ENCODE results near the gene POLR3GL. TPM values are rescaled to one million over a fixed set of nuclear protein-coding genes. Genes with fewer than 3 reads are reported as not detected.

Gene POLR3GL
- polyA plus RNA-seq, 1 donor: 29.6 TPM

DNA sequence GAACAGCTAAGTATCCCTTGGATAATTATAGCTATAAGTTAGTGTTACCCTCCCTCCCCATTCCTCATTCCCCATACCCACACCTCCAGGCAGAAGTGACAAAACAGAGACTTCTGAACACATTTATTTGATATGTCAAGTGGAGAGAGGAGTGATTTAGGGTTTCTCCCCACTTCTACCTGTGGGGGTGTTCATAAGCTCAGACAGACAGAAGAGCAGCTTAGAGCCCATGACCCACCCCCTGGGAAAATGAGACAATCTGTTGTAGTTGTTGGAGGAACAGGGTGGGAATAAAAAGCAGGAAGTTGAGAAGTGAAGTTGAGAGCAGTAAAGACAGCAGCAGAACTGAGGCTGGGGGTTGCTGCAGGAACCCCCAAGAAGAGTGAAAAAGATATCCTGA is 5.2 kb upstream of the POLR3GL start:
- no peak for DNase-seq
- peaks cover 61% of the 10 kb centered on the region for H3K27me3 ChIP-seq (ENCODE audit: control insufficient read depth, insufficient read depth, low read length)
- H3K9me3 ChIP-seq (ENCODE audit: control insufficient read depth, low read depth, low read length): peaks cover 2% of the 10 kb centered on the region
- no peak overlapping the region for H3K27ac ChIP-seq (ENCODE audit: low read length)
- H3K4me3 ChIP-seq (ENCODE audit: low read length): no peak overlapping the region
- no peaks in the 10 kb centered on the region for H3K36me3 ChIP-seq (ENCODE audit: control insufficient read depth, insufficient read depth, low read length)
- H3K4me1 ChIP-seq (ENCODE audit: control insufficient read depth, insufficient read depth, low read length): peaks cover 34% of the 10 kb centered on the region

DNA sequence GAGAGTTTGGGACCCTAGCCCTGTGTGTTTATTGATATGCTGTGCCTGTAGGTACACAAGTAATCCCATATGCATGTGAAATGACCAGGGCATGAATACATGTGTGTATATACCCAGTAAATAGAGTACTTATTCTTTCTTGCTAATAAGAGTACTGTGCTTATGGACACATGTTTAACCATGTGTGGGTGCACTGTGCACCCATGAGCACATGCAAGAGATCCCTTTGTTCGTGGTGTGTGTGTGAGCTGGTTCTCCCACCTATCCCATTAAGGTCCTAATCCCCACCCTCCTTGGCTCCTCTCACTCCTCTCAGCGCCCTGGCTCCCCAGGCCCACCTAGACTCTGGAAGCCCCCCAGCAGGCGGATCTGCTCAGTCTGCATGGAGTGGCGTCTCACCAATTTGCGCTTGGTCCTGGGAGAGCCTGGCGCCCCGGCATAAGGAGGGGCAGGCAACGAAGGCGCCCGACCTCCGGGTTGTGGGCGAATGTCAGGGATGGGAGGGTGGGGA is 4.5 kb upstream of the POLR3GL start:
- H3K4me3 ChIP-seq (ENCODE audit: low read length): peak overlapping the region; percentile 65
- H3K4me1 ChIP-seq (ENCODE audit: control insufficient read depth, insufficient read depth, low read length): peaks cover 34% of the 10 kb centered on the region

DNA sequence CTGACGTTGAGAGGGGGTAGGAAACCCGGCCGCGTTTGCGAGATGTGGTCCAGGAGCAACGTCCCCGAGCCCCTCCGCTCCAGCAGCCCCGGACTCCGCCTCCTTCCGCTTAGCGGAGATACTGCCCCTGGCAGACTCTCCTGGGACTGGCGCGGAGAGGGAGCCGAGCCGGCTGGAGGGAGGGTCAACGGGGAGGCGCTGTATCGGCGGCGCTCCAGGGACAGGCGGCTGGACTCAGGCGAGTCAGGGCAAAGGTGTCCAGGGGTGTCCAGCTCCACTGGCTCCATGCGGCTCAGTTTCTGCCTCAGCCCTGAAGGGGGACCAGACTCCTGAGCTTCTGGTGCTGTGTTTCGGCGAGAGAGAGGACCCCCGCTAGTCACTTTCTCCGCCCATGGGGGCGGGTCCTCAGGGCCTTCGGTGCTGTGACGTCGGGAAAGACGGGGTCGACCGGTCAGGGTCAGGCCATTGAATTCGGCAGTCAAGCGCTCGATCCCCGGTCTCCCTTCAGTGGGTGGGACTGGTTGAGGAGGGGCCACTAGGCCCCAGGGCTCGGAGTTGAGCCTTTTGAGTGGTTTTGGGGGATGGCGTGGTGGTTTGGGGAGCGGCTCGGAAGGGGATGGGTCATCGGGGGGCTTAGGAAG is 3.9 kb upstream of the POLR3GL start:
- peaks cover 34% of the 10 kb centered on the region for H3K4me1 ChIP-seq (ENCODE audit: control insufficient read depth, insufficient read depth, low read length)
- H3K4me3 ChIP-seq (ENCODE audit: low read length): peak overlapping the region; percentile 65
- peaks cover 2% of the 10 kb centered on the region for H3K9me3 ChIP-seq (ENCODE audit: control insufficient read depth, low read depth, low read length)
- peak; percentile 43 to 68 for DNase-seq
- peak overlapping the region; percentile 71 for H3K27ac ChIP-seq (ENCODE audit: low read length)
- H3K36me3 ChIP-seq (ENCODE audit: control insufficient read depth, insufficient read depth, low read length): no peaks in the 10 kb centered on the region
- peaks cover 61% of the 10 kb centered on the region for H3K27me3 ChIP-seq (ENCODE audit: control insufficient read depth, insufficient read depth, low read length)
- no CpG with 5 or more reads among the region's 44 CpGs for WGBS (ENCODE audit: insufficient coverage, low lambda C conversion rate)

More for the DNA sequence above, 4.5 kb upstream of the POLR3GL start:
- H3K27ac ChIP-seq (ENCODE audit: low read length): peak overlapping the region; percentile 71
- no peaks in the 10 kb centered on the region for H3K36me3 ChIP-seq (ENCODE audit: control insufficient read depth, insufficient read depth, low read length)
- no CpG with 5 or more reads among the region's 12 CpGs for WGBS (ENCODE audit: insufficient coverage, low lambda C conversion rate)
- no peak for DNase-seq
- peaks cover 2% of the 10 kb centered on the region for H3K9me3 ChIP-seq (ENCODE audit: control insufficient read depth, low read depth, low read length)
- peaks cover 61% of the 10 kb centered on the region for H3K27me3 ChIP-seq (ENCODE audit: control insufficient read depth, insufficient read depth, low read length)

DNA sequence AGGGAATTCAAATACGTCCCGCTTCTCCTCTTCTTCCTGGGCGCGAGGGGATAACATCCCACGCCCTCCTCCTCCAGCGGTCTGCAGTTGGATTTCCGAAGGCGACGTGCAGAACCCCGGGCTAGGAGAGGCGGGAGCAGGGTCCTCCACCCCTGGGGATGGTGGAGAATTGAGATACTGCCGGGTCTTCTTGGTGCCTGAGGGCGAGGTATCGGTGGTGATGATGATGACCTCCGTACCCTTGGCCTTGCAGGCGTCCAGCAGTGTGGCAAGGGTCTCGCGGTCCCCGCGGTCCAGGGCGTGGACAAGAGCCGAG is 3.4 kb upstream of the POLR3GL start:
- Histone ChIP-seq H3K4me3 (ENCODE audit: low read length) (peak overlapping the region; percentile 65), H3K27me3 (ENCODE audit: control insufficient read depth, insufficient read depth, low read length) (peaks cover 59% of the 10 kb centered on the region), H3K4me1 (ENCODE audit: control insufficient read depth, insufficient read depth, low read length) (peaks cover 34% of the 10 kb centered on the region), H3K36me3 (ENCODE audit: control insufficient read depth, insufficient read depth, low read length) (no peaks in the 10 kb centered on the region), H3K9me3 (ENCODE audit: control insufficient read depth, low read depth, low read length) (peaks cover 2% of the 10 kb centered on the region), H3K27ac (ENCODE audit: low read length) (peak overlapping the region; percentile 71)
- WGBS (ENCODE audit: insufficient coverage, low lambda C conversion rate): no CpG with 5 or more reads among the region's 22 CpGs
- DNase-seq: no peak

DNA sequence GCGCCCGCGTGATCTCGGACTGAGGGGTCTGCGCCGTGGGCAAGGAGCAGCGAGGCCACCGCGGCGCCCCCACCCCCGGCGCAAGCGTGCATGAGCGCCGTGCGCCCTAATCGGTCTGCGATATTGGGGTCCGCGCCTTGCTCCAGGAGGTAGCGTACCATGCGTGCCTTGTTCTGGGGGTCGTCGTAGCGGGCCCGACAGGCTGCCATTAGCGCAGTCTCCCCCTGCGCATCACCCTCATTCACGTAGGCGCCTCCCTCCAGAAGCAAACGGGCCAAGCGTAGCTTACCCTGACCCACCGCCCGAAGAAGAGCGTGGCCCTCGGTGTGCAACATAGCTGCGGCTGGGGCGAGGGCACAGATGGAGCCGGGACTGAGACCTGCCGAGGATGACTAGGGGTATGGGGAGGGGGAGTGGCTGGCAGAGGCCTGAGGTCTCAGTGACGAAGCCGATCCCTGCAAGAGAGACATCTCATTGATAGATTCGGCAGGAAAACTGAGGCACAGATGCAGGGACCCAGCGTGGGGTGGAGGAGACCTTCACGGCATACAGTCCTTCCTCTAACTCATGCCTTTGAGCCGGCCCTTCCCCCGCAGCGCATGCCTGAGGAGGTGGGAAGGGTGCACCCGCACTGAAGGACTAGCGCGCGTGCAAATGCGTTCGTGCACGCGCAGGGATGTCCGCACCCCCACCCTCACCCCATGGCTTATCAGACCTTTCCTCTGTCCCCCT is 2.9 kb upstream of the POLR3GL start:
- peak; percentile 23 to 48 for DNase-seq
- Histone ChIP-seq H3K4me3 (ENCODE audit: low read length) (peak overlapping the region; percentile 65), H3K4me1 (ENCODE audit: control insufficient read depth, insufficient read depth, low read length) (peaks cover 34% of the 10 kb centered on the region)

DNA sequence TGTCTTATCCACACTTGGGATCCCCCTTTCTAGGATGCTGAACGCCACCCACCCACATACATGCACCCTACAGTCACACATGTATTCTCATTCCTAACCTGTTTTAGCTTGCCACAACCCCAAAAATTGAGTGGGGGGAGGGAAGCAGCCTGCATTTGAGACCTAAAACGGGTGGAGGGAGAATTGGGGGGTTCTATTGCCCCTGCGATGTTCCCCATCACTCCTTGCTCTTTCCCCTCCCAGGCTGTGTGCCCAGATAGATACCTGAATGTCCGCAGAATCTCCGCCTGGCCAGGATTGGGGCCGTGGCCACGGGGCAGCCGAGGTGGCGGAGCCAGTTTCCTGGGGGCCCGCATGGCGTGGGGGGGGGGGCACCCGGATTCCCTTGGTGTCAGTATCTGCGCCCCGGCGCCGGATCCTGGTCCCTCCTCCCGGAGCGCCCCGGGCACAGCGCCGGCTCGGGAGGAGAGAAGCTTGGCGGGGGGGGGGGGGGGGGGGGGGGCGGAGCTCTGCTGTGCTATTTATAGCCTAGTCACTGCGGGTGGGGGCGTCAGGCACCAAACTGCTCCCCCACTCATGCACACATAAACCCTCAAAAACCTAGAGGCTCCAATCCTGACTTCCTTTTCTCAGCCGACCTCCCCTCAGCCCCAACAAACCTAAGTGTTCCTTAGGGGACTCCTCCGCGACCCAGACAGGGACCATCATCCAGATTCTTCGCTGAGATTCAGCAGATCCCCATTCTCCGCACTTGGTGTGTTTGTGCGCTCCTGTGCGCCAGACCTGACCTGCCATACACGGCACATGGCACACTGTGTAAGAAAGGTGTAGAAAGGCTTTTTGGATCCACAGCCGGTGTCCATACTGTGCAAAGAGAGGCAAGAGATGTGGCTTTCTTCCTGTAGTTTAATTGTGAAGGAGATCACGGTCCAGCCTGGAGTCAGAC is 2.1 kb upstream of the POLR3GL start:
- no peaks in the 10 kb centered on the region for H3K36me3 ChIP-seq (ENCODE audit: control insufficient read depth, insufficient read depth, low read length)
- H3K4me3 ChIP-seq (ENCODE audit: low read length): peak overlapping the region; percentile 65
- H3K9me3 ChIP-seq (ENCODE audit: control insufficient read depth, low read depth, low read length): peaks cover 2% of the 10 kb centered on the region
- WGBS (ENCODE audit: insufficient coverage, low lambda C conversion rate): no CpG with 5 or more reads among the region's 36 CpGs
- peaks cover 55% of the 10 kb centered on the region for H3K27me3 ChIP-seq (ENCODE audit: control insufficient read depth, insufficient read depth, low read length)
- peaks cover 34% of the 10 kb centered on the region for H3K4me1 ChIP-seq (ENCODE audit: control insufficient read depth, insufficient read depth, low read length)
- DNase-seq: peak in 1 of 2 donors; percentile 29
- H3K27ac ChIP-seq (ENCODE audit: low read length): peak overlapping the region; percentile 24

More for the DNA sequence above, 2.9 kb upstream of the POLR3GL start:
- peaks cover 57% of the 10 kb centered on the region for H3K27me3 ChIP-seq (ENCODE audit: control insufficient read depth, insufficient read depth, low read length)
- H3K36me3 ChIP-seq (ENCODE audit: control insufficient read depth, insufficient read depth, low read length): no peaks in the 10 kb centered on the region
- WGBS (ENCODE audit: insufficient coverage, low lambda C conversion rate): no CpG with 5 or more reads among the region's 57 CpGs
- peaks cover 2% of the 10 kb centered on the region for H3K9me3 ChIP-seq (ENCODE audit: control insufficient read depth, low read depth, low read length)
- no peak overlapping the region for H3K27ac ChIP-seq (ENCODE audit: low read length)

DNA sequence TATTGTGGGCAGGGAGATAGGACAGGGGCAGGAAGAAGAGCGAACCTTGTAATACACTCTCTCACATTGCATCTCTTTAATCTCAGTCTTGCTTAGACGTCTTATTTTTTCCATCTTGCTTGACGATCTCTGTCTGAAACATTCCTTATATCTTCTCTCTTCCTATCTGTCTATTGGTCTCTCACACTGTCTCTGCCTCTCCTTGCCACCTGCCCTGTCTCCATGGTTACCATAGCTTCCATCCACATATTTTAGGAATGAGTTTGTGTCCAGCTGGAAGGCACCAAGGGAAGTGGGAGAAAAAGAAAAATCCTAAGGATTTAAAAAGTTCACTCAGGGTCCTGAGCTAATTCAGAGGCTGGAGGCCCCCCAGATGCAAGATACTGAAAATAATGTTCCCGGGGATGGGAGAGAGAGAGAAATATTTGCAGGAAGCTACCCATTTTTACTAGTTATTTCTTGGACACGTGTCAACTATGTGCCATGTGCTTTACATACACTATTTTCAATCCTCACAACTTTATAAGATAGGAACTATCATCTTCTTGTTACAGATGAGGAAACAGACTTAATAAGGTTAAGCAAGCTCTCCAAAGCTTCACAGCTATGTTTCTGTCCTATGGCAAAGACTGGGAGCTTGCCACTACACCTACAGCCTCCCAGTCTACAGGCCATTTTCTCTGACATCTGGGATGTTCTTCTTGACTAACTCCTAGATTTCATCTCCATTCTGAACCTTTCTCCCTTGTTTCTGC is 1.0 kb upstream of the POLR3GL start:
- DNase-seq: no peak
- H3K9me3 ChIP-seq (ENCODE audit: control insufficient read depth, low read depth, low read length): peaks cover 2% of the 10 kb centered on the region
- 33% methylated on average over 1 of the region's 5 CpGs for WGBS (ENCODE audit: insufficient coverage, low lambda C conversion rate)
- no peak overlapping the region for H3K4me3 ChIP-seq (ENCODE audit: low read length)
- peaks cover 34% of the 10 kb centered on the region for H3K4me1 ChIP-seq (ENCODE audit: control insufficient read depth, insufficient read depth, low read length)
- peak overlapping the region; percentile 75 for H3K27ac ChIP-seq (ENCODE audit: low read length)
- peaks cover 54% of the 10 kb centered on the region for H3K27me3 ChIP-seq (ENCODE audit: control insufficient read depth, insufficient read depth, low read length)
- no peaks in the 10 kb centered on the region for H3K36me3 ChIP-seq (ENCODE audit: control insufficient read depth, insufficient read depth, low read length)

DNA sequence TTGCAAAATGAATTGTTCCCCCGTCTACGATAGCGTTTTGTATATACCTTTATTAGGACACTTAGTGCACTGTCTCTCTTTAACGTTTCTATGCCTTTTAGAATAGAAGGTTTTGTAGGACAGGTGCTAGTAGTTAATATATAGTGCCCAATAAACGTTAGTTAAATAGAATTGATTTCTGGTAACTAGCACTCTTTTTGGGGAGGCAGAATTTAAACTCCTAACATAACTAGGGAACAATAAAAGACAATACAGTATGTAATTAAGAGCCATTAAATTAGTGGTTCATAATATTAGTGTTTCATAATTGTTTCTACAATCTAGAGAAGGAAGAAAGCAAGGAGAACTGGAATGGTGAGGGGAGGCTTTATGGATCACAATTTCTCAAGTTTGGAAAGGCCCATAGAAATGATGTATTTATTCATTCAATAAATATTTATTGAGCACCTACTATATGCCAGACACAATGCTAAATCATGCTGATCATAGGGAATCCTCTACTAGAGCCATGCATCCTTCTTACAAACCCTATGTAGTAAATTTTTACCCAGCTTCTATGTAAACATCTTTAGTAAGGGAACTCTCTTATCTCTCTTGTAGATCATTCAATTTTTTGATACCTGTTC is 742 bp downstream of the POLR3GL start:
- WGBS (ENCODE audit: insufficient coverage, low lambda C conversion rate): 0% methylated on average over 1 of the region's 5 CpGs
- Histone ChIP-seq H3K9me3 (ENCODE audit: control insufficient read depth, low read depth, low read length) (peaks cover 2% of the 10 kb centered on the region), H3K36me3 (ENCODE audit: control insufficient read depth, insufficient read depth, low read length) (no peaks in the 10 kb centered on the region), H3K4me1 (ENCODE audit: control insufficient read depth, insufficient read depth, low read length) (peaks cover 34% of the 10 kb centered on the region), H3K4me3 (ENCODE audit: low read length) (peak overlapping the region; percentile 84), H3K27me3 (ENCODE audit: control insufficient read depth, insufficient read depth, low read length) (peaks cover 37% of the 10 kb centered on the region), H3K27ac (ENCODE audit: low read length) (peak overlapping the region; percentile 75)
- DNase-seq: no peak

DNA sequence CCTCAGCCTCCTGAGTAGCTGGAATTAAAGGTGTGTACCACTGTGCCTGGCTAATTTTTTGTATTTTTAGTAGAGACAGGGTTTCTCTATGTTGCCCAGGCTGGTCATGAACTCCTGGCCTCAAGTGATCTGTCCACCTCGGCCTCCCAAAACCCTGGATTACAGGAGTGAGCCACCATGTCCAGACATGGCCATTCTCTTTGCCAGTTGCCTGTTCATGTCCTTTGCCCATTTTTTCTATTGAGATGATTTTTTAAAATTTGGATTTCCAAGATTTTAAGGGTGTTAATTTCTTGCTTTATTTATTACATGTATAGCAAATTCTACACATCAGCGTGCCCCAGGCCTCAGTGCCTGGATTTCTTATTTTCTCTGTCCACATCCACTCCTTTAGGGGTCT is 2.8 kb downstream of the POLR3GL start:
- no peak overlapping the region for H3K27ac ChIP-seq (ENCODE audit: low read length)
- H3K36me3 ChIP-seq (ENCODE audit: control insufficient read depth, insufficient read depth, low read length): no peaks in the 10 kb centered on the region
- WGBS (ENCODE audit: insufficient coverage, low lambda C conversion rate): 88% methylated on average over 1 of the region's 2 CpGs
- no peak overlapping the region for H3K4me3 ChIP-seq (ENCODE audit: low read length)
- DNase-seq: no peak
- H3K9me3 ChIP-seq (ENCODE audit: control insufficient read depth, low read depth, low read length): no peaks in the 10 kb centered on the region
- H3K4me1 ChIP-seq (ENCODE audit: control insufficient read depth, insufficient read depth, low read length): peaks cover 17% of the 10 kb centered on the region
- H3K27me3 ChIP-seq (ENCODE audit: control insufficient read depth, insufficient read depth, low read length): peaks cover 17% of the 10 kb centered on the region

Measured in large intestine (tissue), 3 donors.